AG10803 (cell line): ENCODE results near the gene TBCD.
A peak's percentile ranks its signal among the peaks of the same experiment; 100 is the strongest.

ENCODE experiments used
- DNase-seq: peaks from one replicate; pipeline ENCODE4 v3.0.0; 2010; ENCODE audit warnings: low read depth
- H3K4me3 ChIP-seq: 2 replicates; pipeline ENCODE4 v1.5.1; 2011; ENCODE audit warnings: mild to moderate bottlenecking, low read length, control low read depth
- TF ChIP-seq, protein P1 (sequence below): conservative IDR thresholded peaks from 2 replicates; pipeline ENCODE4 v1.5.1; 2011; ENCODE audit warnings: mild to moderate bottlenecking, low read length, control low read depth, inconsistent platforms

The TBCD gene

DNA sequence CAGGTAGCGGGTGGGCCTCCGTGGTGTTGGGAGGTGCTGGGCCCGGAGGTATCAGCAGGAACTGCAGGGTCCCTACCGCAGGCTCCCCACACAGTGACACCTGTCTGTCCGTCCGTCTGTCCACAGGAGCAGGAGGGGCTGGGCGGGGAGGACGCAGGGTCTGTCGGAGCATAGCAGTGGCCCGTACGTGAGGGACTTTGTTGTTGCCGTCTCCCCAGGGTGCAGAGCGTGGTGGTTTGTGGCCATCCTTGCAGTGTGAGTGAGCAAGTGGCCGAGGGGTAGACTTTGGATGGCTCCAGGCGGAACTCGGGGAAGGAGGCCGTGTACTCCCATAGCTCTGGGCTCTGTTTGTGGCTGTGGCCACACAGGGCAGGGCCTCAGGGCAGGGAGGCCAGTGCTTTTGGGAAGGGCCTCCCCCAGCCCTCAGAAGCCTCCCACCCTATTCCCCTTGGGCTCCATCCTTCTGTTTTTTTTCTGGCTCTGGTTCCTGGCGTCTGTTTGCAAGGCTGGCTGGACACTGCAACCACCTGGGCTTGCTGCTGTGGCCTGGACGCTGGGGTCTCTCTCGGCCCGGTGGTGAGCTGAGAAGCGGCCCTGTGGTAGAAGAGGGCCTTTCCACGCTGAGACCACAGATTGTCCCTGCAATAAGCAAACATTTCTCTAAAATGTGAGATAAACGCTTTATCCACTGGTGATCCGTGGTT is 128.9 kb downstream of the TBCD start:
- TF ChIP-seq, protein P1, sequence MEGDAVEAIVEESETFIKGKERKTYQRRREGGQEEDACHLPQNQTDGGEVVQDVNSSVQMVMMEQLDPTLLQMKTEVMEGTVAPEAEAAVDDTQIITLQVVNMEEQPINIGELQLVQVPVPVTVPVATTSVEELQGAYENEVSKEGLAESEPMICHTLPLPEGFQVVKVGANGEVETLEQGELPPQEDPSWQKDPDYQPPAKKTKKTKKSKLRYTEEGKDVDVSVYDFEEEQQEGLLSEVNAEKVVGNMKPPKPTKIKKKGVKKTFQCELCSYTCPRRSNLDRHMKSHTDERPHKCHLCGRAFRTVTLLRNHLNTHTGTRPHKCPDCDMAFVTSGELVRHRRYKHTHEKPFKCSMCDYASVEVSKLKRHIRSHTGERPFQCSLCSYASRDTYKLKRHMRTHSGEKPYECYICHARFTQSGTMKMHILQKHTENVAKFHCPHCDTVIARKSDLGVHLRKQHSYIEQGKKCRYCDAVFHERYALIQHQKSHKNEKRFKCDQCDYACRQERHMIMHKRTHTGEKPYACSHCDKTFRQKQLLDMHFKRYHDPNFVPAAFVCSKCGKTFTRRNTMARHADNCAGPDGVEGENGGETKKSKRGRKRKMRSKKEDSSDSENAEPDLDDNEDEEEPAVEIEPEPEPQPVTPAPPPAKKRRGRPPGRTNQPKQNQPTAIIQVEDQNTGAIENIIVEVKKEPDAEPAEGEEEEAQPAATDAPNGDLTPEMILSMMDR, result no peak
- no peak for DNase-seq
- H3K4me3 ChIP-seq, result no peak overlapping the region

DNA sequence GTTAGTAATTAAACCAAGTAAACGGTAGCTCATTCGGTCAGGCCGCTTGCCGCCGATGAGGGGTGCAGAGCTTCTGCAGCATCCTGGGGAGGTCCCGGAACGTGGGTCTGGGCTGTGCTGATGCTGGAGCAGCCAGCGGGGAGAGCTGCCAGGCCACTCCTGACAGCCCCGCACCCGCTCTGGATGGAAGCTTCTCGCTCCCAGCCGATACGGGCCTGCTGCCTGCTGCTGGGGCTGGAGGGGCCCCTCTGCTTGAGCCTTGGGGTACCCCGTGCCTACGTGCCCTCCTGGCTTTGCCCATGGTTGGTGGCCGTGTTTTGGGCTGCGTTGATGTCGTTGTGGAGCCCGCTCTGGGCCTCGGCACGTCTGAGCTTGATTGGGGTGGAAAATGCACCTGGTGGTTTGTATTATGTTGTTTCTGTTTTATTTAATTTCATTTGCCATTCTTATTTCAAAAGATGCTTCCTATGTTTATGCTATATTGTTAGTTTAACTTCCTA is 129.5 kb downstream of the TBCD start:
- TF ChIP-seq, protein P1, result no peak
- DNase-seq, result no peak
- H3K4me3 ChIP-seq, result no peak overlapping the region

GRCh38 chr17:82881900-82882714 is 130.2 kb downstream of the TBCD start:
- TF ChIP-seq, protein P1, result no peak
- no peak overlapping the region for H3K4me3 ChIP-seq
- peak; percentile 15 for DNase-seq

GRCh38 chr17:82882715-82883418 is 131.0 kb downstream of the TBCD start:
- H3K4me3 ChIP-seq, result no peak overlapping the region

GRCh38 chr17:82883419-82884031 is 131.7 kb downstream of the TBCD start:
- no peak for DNase-seq
- no peak overlapping the region for H3K4me3 ChIP-seq
- TF ChIP-seq, protein P1, result no peak

More at GRCh38 chr17:82882715-82883418, 131.0 kb downstream of the TBCD start:
- TF ChIP-seq, protein P1, result no peak
- no peak for DNase-seq

DNA sequence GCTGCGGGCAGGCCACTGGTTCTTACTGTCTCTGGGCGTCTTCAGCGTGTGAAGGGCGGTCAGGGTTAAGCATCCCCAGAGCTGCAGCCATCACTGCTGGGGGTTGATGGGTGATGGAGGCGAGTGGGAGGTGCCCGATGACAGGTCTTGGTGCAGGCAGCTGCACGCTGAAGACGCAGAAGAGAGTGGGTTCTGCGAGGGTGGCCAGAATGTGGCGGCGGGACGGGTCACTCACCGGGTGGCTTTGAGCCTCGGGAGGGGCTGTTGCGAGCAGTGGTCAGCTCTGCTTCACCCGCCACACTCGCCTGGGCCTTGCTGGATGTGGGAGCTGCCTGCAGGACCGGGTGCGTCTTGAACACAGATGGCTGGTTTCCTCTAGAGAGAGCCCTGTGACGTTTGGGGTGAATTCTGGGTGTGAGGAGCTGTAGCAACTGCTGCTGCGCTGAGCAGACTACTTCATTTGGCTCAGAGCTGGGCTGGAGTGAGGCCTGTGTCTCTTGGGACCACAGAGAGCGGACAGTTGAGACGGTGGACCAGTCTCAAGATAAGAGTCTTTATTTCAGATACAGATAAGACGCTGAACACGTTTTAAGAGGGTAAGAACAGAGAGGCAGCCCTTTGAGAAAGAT is 132.6 kb downstream of the TBCD start:
- no peak overlapping the region for H3K4me3 ChIP-seq
- TF ChIP-seq, protein P1, result no peak
- DNase-seq, result no peak
